ENCODE measurements around the gene CELF5.
A peak's percentile ranks its signal among the peaks of the same experiment; 100 is the strongest.
"Not testable (repeated sequence)": the region's sequence is repeated elsewhere in the genome, so short reads cannot be mapped to it uniquely, and the experiment has no call there.

CELF5 gene

GRCh38 chr19:3289971-3290569 lies 65.6 kb downstream of the CELF5 start:
- no peak for DNase-seq (ENCODE audit: low read depth in 2 of 3, low spot score in 1 of 3)

GRCh38 chr19:3290858-3291257 lies 66.4 kb downstream of the CELF5 start:
- DNase-seq (ENCODE audit: low read depth in 2 of 3, low spot score in 1 of 3): not testable (repeated sequence)

- DNase-seq (ENCODE audit: low read depth in 2 of 3, low spot score in 1 of 3): no peak
These were observed 67.2 kb downstream of the CELF5 start for GRCh38 chr19:3291644-3292043.

- DNase-seq (ENCODE audit: low read depth in 2 of 3, low spot score in 1 of 3): no peak
These were observed 68.6 kb downstream of the CELF5 start for GRCh38 chr19:3292958-3293529.

DNA sequence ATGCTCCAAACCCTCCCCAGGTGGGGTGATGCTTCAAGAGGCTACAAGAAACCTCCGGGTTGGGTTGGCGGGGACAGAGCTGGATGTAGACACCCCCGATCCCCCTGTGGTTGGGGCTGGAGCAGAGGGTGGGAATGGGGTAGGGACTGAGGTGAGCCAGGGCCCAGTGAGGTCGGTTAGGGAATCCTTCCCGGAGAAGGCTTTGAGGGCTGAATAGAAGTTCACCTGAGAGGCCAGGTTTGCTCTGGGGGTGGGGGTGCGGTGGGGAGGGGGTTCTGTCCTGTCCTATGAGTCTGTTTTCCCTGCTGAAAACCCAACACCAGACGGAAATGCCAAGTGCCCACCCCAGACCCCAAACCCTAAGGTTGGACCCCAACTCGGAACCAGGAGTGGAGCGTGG lies 69.1 kb downstream of the CELF5 start:
- no peak for DNase-seq (ENCODE audit: low read depth in 2 of 3, low spot score in 1 of 3)

GRCh38 chr19:3294080-3294850 lies 69.8 kb downstream of the CELF5 start:
- no peak for DNase-seq (ENCODE audit: low read depth in 2 of 3, low spot score in 1 of 3)

- DNase-seq (ENCODE audit: low read depth in 2 of 3, low spot score in 1 of 3): no peak
These were observed 71.1 kb downstream of the CELF5 start for GRCh38 chr19:3295581-3295980.

DNA sequence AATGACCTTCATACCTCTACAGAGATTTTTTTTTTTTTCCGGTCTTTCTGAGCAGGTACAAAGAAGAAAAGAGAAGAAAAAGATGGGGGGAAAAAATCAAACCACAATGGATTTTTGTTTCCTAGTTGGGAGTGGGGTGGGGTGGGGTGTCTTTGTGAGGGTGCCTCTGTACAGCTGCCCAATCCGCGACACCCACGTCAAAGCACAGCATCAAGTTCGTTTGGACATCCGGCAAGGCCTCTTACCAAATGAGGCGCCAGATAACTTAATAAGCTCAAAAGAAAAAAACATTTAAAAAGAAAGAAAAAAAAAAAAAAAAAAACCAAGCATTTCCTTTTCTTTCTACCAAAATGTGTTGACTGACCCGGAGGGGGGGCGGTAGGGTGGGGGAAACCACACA lies 71.6 kb downstream of the CELF5 start:
- no peak for DNase-seq (ENCODE audit: low read depth in 2 of 3, low spot score in 1 of 3)

GRCh38 chr19:3296446-3296845 lies 72.0 kb downstream of the CELF5 start:
- no peak for DNase-seq (ENCODE audit: low read depth in 2 of 3, low spot score in 1 of 3)

- DNase-seq (ENCODE audit: low read depth in 2 of 3, low spot score in 1 of 3): no peak
These were observed 74.5 kb downstream of the CELF5 start for GRCh38 chr19:3298853-3299449.

DNA sequence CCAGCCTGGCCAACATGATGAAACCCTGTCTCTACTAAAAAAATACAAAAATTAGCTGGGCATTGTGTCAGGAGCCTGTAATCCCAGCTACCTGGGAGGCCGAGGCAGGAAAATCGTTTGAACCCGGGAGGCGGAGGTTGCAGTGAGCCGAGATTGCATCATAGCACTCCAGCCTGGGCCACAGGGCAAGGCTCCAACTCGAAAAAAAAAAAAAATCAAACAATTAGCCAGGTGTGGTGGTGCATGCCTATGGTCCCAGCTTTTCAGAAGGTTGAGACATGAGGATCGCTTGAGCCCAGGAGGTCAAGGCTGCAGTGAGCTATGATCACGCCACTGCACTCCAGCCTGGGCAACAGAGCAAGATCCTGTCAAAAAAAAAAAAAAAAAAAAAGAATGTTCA lies 76.1 kb downstream of the CELF5 start:
- not testable (repeated sequence) for DNase-seq (ENCODE audit: low read depth in 2 of 3, low spot score in 1 of 3)

DNA sequence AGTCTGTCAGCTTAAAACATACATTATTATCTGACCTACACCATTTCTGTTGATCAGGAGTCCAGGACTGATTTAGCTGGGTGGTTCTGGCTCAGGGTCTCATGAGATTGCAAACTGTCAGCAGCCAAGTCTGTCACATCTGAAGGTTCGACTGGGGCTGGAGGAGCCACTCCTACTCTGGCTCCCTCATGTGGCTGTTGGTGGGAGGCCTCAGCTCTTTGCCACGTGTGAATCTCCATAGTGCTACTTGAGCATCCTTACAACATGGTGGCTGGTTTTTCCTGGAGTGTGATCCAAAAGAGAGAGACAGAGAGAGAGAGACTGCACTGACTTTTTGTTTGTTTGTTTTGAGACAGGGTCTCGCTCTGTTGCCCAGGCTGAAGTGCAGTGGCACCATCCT lies 78.3 kb downstream of the CELF5 start:
- DNase-seq (ENCODE audit: low read depth in 2 of 3, low spot score in 1 of 3): no peak

DNA sequence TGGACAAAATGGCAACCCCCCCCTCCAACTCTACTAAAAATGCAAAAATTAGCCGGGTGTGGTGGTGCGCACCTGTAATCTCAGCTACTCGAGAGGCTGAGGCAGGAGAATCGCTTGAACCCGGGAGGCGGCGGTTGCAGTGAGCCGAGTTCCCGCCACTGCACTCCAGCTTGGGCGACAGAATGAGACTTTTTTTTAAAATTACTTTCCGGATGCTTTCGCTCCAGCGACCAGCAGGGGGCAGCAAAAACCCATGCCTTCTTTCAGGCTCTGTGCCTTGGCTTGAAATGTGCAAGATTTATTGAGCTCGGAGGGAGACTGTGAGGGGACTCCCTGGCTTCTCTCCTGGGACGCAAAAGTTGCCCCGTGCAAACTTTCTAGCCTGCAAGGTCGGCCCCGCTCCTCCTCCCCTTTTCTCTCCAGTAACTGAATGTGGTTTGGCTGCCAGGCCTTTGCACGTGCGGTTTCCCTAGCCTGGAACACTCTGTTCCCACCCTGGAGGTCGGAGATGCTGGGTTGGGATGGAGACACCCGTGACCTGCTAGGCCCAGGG lies 80.5 kb downstream of the CELF5 start:
- peak; percentile 54 to 80 (median 61) for DNase-seq (ENCODE audit: low read depth in 2 of 3, low spot score in 1 of 3)

GRCh38 chr19:3309724-3310123 lies 85.3 kb downstream of the CELF5 start:
- no peak for DNase-seq (ENCODE audit: low read depth in 2 of 3, low spot score in 1 of 3)

- no peak for DNase-seq (ENCODE audit: low read depth in 2 of 3, low spot score in 1 of 3)
These were observed 85.8 kb downstream of the CELF5 start for GRCh38 chr19:3310280-3310679.

DNA sequence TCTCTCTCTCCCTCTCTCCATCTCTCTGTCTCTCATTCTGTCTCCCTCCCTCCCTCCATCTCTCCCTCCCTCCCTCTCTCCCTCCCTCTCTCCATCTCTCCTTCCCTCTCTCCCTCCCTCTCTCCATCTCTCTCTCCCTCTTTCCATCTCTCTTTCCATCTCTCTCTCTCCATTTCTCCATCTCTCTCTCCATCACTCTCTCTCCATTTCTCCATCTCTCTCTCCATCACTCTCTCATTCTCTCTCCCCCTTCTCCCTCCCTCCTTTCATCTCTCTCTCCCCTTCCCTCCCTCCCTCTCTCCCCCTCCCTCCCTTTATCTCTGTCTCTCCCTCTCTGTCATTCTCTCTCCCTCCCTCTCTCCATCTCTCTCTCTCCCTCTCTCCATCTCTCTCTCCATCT lies 86.2 kb downstream of the CELF5 start:
- DNase-seq (ENCODE audit: low read depth in 2 of 3, low spot score in 1 of 3): no peak

DNA sequence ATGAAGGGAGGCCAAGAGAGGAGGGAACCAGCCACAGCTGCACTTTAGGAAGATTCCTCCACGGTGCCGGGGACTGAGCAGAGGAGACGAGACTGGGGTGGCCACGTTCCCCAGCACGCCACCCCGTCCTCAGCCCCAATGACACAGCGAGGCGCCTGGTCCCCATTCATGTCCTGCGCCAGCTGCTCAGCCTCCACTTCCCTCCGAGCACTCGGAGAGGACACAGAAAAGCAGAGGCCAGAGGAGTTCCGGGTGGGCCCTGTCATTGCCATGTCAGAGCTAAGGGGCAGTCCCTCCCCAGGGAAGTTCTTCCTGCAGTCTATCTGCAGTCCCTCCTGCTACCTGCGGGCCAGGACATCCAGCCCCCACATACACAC lies 88.7 kb downstream of the CELF5 start:
- no peak for DNase-seq (ENCODE audit: low read depth in 2 of 3, low spot score in 1 of 3)

GRCh38 chr19:3314962-3315675 lies 90.7 kb downstream of the CELF5 start:
- DNase-seq (ENCODE audit: low read depth in 2 of 3, low spot score in 1 of 3): no peak

- DNase-seq (ENCODE audit: low read depth in 2 of 3, low spot score in 1 of 3): no peak
These were observed 91.2 kb downstream of the CELF5 start for GRCh38 chr19:3315676-3315973.

DNA sequence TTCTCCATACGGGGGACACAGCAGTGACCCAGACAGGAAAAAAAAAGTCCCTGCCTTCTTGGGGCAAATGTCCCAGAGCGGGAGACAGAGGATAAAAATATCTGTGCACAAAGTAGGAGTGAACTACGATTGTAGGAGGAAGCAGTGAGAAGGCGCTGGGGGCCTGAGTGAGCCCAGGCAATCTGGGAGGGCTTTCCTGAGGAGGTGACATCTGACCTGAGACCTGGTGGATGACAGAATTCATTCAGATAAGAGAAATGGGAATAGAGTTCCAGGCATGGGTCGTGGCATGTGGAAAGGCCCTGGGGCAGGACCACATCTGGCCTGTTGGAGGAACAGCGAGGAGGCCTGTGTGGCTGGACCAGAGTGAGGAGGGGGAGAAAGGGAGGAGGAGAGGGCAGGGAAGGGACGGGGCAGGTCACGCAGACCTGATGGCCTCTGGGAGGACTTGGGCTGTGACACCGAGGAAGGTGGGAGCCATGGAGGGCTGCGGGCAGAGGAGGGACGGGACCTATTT lies 91.7 kb downstream of the CELF5 start:
- no peak for DNase-seq (ENCODE audit: low read depth in 2 of 3, low spot score in 1 of 3)

GRCh38 chr19:3316659-3317207 lies 92.3 kb downstream of the CELF5 start:
- DNase-seq (ENCODE audit: low read depth in 2 of 3, low spot score in 1 of 3): no peak
